ENCODE data around the gene SCUBE3. TPM values are rescaled to one million over a fixed set of nuclear protein-coding genes. Genes with fewer than 3 reads are reported as not detected.

The SCUBE3 gene
- total RNA-seq, 4 donors from 2014 or later: 0.03 to 0.19 TPM; not detected in 2

- intact Hi-C loops (cut with DNase I): no loop called here
- Histone ChIP-seq H3K27ac (no peak overlapping the region), H3K4me1 (peaks cover 0 to 4% (median 0%) of the 10 kb centered on the region in 3 donors), H3K27me3 (no peaks in the 10 kb centered on the region), H3K9me3 (no peaks in the 10 kb centered on the region), H3K36me3 (peaks cover 0 to 13% (median 0%) of the 10 kb centered on the region in 3 donors), H3K4me3 (no peak overlapping the region)
- TF ChIP-seq POLR2A (IDR thresholded peaks at IDR 0.05) (no peak), CTCF (IDR thresholded peaks at IDR 0.05) (no peak)
- no peak for DNase-seq
- WGBS, 2 donors: 53 to 79% methylated on average over 3 of the region's 3 CpGs
Observed at GRCh38 chr6:35248300-35248699, 34.5 kb downstream of the SCUBE3 start.

- no peak for DNase-seq
- TF ChIP-seq POLR2A (IDR thresholded peaks at IDR 0.05): no peak
- intact Hi-C loops (cut with DNase I): no loop called here
- no peak overlapping the region for H3K4me3 ChIP-seq
- peaks cover 0 to 4% (median 0%) of the 10 kb centered on the region in 3 donors for H3K4me1 ChIP-seq
- 46 to 50% methylated on average over 2 to 3 of the region's 3 CpGs for WGBS, 2 donors
- H3K9me3 ChIP-seq: no peaks in the 10 kb centered on the region
- H3K27ac ChIP-seq: no peak overlapping the region
- no peaks in the 10 kb centered on the region for H3K27me3 ChIP-seq
- H3K36me3 ChIP-seq: peaks cover 0 to 13% (median 0%) of the 10 kb centered on the region in 3 donors
Observed at GRCh38 chr6:35248965-35249364, 35.2 kb downstream of the SCUBE3 start.

- Histone ChIP-seq H3K27ac (no peak overlapping the region), H3K9me3 (no peaks in the 10 kb centered on the region), H3K36me3 (no peaks in the 10 kb centered on the region), H3K4me3 (no peak overlapping the region), H3K4me1 (peaks cover 0 to 4% (median 0%) of the 10 kb centered on the region in 3 donors), H3K27me3 (no peaks in the 10 kb centered on the region)
- no peak for DNase-seq
- WGBS, 2 donors: 95 to 100% methylated on average over 3 of the region's 3 CpGs
- no peak for TF ChIP-seq CTCF (IDR thresholded peaks at IDR 0.05)
- TF ChIP-seq POLR2A (IDR thresholded peaks at IDR 0.05): no peak
- intact Hi-C loops (cut with DNase I): no loop called here
Observed at GRCh38 chr6:35251949-35252348, 38.2 kb downstream of the SCUBE3 start.

- peaks cover 0 to 10% (median 4%) of the 10 kb centered on the region in 3 donors for H3K4me1 ChIP-seq
- no peak overlapping the region for H3K27ac ChIP-seq
- no peak for DNase-seq
- H3K36me3 ChIP-seq: no peaks in the 10 kb centered on the region
- intact Hi-C loops (cut with DNase I): no loop called here
- TF ChIP-seq POLR2A (IDR thresholded peaks at IDR 0.05) (no peak), CTCF (IDR thresholded peaks at IDR 0.05) (no peak)
- H3K9me3 ChIP-seq: no peaks in the 10 kb centered on the region
- 93 to 100% methylated on average over 1 of the region's 1 CpG for WGBS, 2 donors
- H3K27me3 ChIP-seq: no peaks in the 10 kb centered on the region
- no peak overlapping the region for H3K4me3 ChIP-seq
Observed at GRCh38 chr6:35253249-35253648, 39.5 kb downstream of the SCUBE3 start.

GRCh38 chr6:35258336-35258735, 44.6 kb downstream of the SCUBE3 start:
- 36 to 45% methylated on average over 7 of the region's 7 CpGs for WGBS, 2 donors
- intact Hi-C loops (cut with DNase I): no loop called here
- peak overlapping the region; percentile 60 to 96 (median 94) for H3K4me3 ChIP-seq

More at GRCh38 chr6:35258336-35258735, 44.6 kb downstream of the SCUBE3 start:
- Histone ChIP-seq H3K36me3 (no peaks in the 10 kb centered on the region), H3K27me3 (no peaks in the 10 kb centered on the region), H3K9me3 (no peaks in the 10 kb centered on the region), H3K4me1 (peaks cover 0 to 32% (median 10%) of the 10 kb centered on the region in 3 donors), H3K27ac (peak overlapping the region; percentile 95 to 99 (median 98))
- DNase-seq: no peak
- no peak for TF ChIP-seq POLR2A (IDR thresholded peaks at IDR 0.05)
- TF ChIP-seq CTCF (IDR thresholded peaks at IDR 0.05): no peak
